Stimulated activated CD8-positive, alpha-beta memory T cell treated with anti-CD3 and anti-CD28 coated beads, Interleukin-15, amount 100 ng/mL, for 4 hours (primary cell): ENCODE results near the gene NLRX1.
"Not testable (repeated sequence)": the region's sequence is repeated elsewhere in the genome, so short reads cannot be mapped to it uniquely, and the experiment has no call there.

Experiments
- DNase-seq, 2 donors: peaks; one replicate each; pipeline ENCODE4 v3.0.0-alpha.2; 2020; ENCODE audit warnings: low read depth in 2 of 2

Gene NLRX1

DNA sequence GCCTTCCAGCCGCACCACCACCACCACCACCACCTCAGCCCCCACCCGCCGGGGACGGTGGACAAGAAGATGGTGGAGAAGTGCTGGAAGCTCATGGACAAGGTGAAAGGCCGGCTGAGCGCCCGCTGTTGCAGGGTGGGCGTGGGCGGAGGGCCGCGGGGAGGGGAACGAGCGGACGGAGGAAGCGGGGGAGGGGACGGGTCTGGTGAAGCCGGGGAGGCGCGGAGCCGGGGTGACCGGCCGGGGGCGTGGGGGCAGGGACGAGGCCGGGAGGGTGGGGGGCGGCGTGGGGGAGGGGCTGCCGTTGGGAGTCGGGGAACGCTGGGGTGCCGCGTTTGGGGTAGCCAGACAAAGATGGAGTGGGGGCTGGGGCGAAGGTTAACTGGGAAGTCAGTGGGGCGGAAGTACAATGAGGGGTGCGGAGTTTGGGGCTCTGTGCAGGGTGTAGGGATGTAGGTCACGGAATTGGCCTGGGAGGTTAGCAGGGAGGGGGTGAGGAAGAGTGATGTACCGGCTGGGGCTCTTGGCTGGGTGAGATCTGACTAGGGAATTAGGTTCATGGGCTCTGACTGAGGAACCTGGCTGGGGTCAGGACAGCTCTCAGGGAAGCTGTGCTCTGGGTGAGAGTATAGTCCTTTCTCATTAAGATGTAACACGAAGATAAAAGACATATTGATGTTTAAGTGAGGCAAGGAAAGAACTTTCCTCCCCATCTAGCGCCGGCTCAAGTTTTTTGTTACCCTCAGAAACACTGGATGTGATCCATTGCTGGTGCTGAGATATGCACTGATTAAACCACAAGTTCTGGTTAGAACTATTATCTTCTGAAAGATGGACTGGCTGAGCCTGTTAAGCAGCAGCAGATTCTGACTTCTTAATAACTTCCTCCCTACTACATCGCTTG, 38.2 kb downstream of the NLRX1 start:
- DNase-seq = peak; percentile 5 to 28

DNA sequence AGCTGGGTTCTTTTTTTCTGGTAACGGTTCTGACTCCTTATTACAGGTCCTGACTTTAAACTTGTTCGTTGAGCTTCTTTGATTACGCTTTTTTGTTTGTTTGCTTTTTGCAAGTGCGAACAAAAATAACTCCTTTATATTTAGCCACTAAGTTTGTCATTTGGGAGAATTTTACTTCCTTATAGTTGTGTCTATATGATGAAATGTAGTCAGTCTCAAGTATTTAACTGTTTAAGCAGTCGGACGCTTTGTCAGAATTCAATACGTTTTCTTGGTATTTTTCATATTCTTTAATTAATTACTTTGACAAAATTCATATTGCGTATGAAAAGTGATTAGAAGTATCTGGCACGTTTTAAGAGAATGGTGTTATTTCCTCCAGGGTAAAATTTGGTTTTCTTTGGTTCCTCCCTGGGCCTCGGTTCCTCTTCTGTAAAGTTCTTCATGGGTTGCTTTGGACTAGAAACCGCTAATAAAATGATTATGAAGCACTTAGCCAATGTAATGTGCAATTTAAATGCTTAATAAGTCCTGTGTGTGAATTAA, 39.0 kb downstream of the NLRX1 start:
- DNase-seq = no peak

DNA sequence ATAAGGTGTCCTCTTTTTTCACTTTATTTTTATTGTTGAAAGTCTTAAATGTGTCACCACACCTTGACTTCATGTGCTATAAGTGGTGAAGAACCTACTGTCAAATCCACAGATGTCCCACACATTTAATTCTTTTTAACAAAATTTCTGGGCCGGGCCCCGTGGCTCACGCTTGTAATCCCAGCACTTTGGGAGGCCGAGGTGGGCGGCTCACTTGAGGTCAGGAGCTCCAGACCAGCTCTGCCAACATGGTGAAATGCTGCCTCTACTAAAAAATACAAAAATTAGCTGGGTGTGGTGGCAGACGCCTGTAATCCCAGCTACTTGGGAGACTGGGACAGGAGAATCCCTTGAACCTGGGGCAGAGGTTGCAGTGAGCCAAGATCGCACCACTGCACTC, 40.7 kb downstream of the NLRX1 start:
- DNase-seq = no peak

DNA sequence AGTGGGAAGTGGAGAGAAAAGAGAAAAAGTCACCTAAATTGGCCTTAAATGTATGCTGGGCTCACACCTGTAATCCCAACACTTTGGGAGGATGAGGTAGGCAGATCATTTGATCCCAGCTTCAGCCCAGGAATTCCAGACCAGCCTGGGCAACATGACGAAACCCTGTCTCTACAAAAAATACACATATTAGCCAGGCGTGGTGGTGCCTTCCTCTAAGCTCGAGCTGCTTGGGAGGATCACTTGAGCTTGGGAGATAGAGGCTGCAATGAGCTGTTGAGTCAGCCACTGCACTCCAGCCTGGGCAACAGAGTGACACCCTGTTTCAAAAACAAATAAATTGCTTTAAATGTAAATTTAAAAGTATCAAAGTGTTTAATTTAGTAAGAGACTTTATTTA, 41.5 kb downstream of the NLRX1 start:
- no peak for DNase-seq

DNA sequence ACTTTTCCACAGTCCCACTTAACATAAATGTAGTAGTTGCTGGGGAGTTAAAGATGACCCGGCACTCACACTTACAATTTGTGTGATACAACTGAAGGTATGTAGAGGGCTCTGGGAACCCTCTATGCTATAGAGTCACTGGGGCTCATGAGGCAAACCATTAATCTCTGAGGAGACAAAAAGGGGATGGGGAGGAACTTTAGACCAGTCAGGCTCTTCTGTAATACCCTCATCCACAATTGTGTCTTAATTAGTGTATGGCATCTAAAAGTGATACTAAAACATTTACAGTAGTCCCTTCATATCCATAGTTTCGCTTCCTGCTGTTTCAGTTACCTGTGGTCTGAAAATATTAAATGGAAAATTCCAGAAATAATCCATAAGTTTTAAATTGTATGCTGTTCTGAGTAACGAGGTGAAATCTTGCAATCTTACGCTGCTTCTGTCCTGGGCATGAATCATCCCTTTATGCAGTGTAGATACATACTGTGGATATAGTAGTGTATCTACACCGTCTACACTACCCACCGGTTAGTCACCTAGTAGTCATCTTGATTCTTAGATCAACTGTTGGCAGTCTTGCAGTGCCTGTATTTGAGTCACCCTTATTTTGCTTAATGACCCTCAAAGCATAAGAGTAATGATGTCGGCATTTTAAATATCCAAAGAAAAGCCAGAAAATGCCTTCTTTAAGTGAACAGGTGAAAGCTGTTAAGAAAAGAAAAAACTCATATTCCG, 49.8 kb downstream of the NLRX1 start:
- no peak for DNase-seq

DNA sequence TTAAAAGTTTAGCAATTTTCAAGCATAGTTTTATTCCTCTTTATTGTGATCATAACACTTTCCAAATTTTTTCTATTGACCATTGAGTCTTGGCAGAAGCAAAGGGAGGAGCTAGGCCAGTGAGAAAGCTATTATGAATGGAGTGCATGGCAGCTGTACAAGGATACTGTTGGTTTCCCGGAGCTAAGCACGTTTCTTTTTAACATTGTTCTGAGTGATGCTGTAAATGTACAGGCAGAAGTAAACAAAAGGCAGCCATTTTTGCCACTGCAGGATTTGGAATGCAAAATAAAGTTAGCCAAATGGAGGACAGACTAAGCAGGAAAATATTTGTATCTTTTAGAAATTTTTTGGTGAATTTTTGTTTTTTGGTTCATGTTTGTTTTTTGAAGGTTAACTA, 53.8 kb downstream of the NLRX1 start:
- no peak for DNase-seq

DNA sequence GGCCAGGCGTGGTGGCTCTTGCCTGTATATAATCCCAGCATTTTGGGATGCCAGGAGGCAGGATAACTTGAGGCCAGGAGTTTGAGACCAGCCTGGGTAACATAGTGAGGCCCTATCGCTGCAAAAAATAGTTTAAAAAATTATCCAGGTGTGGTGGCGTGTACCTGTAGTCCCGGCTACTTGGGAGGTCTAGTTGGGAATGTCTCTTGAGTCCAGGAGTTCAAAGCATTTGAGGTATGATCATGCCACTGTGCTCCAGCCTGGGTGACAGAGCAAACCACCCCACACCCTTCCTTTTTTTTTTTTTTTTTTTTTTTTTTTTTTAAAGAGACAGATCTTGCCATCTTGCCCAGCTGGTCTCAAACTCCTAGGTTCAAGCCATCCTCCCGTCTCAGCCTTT, 54.4 kb downstream of the NLRX1 start:
- no peak for DNase-seq

DNA sequence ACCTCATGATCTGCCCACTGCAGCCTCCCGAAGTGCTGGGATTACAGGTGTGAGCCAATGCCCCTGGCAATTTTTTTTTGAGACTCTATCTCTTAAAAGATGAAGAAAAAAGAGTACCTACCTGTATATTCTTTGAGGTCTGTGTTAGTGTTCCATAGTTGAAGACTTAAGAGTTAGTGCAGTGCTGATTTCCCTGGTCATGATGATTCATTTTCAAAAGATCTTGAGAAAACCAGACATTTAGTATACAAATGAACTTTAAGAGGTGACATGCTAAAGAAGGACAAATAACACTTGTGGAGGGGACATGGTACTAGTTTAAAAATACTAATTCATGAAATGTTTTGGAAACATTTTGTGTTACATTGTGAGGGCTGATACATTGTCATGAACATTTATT, 55.3 kb downstream of the NLRX1 start:
- DNase-seq = no peak

DNA sequence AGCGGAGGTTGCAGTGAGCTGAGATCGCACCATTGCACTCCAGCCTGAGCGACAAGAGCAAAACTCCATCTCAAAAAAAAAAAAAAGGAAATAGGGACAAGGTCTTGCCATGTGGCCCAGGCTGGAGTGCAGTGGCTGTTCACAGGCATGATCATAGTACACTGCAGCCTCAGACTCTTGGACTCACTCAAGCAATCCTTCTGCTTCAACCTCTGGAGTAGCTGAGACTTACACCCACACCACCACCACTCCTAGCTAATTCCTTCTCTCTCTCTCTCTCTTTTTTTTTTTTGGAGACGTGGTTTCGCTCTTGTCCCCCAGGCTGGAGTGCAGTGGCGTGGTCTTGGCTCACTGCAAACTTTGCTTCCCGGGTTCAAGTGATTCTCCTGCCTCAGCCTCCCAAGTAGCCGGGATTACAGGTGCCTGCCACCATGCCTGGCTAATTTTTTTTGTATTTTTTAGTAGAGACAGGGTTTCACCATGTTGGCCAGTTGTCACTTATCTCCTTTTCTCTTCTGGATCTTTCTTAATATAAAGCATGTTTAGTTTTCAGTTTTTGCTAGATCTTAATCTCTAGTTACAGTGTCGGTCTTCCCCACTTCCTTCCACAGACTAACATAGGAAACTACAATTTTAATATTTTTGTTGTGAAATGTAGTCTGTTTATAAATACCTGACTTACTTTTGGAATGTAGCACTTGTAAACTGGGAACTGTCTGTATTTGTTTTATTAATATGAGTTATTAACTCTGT, 60.2 kb downstream of the NLRX1 start:
- not testable (repeated sequence) for DNase-seq

DNA sequence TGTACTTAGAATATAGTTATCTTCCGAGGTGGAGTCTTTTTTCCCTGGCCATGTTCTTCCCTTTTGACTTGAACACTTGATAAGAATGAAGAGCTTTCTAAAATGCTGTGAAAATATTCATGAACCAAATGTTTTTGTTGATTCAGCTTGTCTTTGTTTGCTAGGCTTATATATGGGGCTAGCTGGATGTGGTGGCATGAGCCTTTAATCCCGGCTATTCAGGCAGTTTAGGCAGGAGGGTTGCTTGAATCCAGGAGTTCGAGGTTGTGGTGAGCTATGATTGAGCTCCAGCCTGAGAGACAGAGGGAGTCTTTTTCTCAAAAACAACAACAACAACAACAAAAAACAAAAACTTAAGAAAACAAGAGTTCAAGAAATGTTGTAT, 60.8 kb downstream of the NLRX1 start:
- DNase-seq = no peak

DNA sequence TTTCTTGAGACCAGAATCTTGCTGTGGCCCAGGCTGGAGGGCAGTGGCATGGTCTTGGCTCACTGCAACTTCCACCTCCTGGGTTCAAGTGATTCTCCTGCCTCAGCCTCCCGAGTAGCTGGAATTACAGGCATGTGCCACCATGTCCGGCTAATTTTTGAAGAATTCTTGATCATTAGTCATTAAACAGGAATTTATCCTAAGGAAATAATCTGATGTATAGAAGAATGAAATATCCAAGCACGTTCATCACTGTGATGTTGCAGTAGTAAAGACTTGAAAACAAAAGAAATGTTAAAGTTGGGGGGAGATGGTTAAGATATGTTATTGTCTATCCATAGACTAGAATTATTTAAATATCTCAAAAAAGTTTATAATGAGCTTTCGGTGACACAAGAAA, 61.2 kb downstream of the NLRX1 start:
- DNase-seq = no peak
